H1 (cell line): ENCODE data around the gene PLXND1.

Experiments used
- CTCF ChIP-seq, 3 experiments: IDR thresholded peaks; 1 replicate in 2 of 3; 2 replicates in 1 of 3; pipeline versions ENCODE4 v1.5.1 to v1.6.1; 2011; ENCODE audit warnings: low read length in 3 of 3, mild to moderate bottlenecking in 3 of 3, inconsistent platforms in 2 of 3, low read depth in 1 of 3, moderate library complexity in 1 of 3; ENCODE audit not compliant: insufficient read depth in 1 of 3; ENCODE audit errors: control extremely low read depth in 1 of 3
- POLR2AphosphoS5 ChIP-seq: IDR thresholded peaks from 2 replicates; pipeline ENCODE4 v1.6.1; 2011; ENCODE audit warnings: low read depth, low read length
- SP4 ChIP-seq: IDR thresholded peaks from 2 replicates; pipeline ENCODE4 v1.6.1; 2012; ENCODE audit warnings: low read length, inconsistent platforms

- TF ChIP-seq CTCF (IDR thresholded peaks at IDR 0.05; ENCODE audit: control extremely low read depth in 1 of 3, insufficient read depth in 1 of 3, low read depth in 1 of 3, low read length in 3 of 3) (no peak), SP4 (no peak), POLR2AphosphoS5 (no peak)
Measured at GRCh38 chr3:129571605-129572547, 34.6 kb downstream of the PLXND1 start.
